ENCODE results near the gene CEP85. TPM values are rescaled to one million over a fixed set of nuclear protein-coding genes. Genes with fewer than 3 reads are reported as not detected.
A peak's percentile ranks its signal among the peaks of the same experiment; 100 is the strongest.
"Not testable (repeated sequence)": the region's sequence is repeated elsewhere in the genome, so short reads cannot be mapped to it uniquely, and the experiment has no call there.

CEP85 gene
- total RNA-seq, 2 donors from 2014 or later = 17.7 to 38.6 TPM

DNA sequence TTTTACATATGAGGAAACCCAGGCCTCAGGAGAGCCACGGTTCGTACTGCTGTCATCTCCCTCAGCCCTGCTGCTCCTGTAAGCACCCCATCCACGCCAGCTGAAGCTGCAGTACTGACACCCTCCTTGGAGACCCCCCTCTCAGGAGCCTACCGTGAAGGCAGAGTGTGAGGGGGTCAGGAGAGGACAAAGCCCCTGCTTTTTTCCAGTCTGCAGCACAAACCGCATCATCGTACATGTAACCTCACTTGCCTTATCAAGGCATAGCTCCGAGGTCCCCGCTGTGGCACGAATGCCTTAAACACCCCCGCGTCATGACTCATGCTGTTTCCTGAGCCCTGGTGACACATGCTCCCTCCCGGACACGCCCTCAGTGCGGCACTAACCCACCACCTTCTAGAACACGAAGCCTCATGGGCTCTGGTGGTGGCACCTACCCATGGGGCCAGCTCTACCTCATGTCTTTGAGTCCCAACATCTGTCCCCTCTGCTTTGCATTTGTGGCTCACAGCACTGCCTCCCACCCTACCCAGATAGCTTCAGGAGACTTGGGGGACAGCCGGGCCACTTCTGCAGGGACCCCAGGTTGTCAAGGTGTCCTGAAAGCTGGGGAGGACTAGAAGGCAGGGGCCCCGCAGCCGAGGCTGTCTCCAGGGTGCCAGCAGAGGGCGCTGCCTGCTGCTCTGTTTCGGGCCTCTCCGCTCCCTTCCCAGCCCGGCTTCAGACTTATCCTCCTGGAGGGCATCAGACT lies 50.8 kb downstream of the CEP85 start:
- intact Hi-C loops (cut with DNase I) = loop anchor here in 1 of 2 donors (2.0 kb wide), 1 partner anchor 36 kb away; no protein-coding TSS in a partner anchor
- peak; percentile 36 to 39 for ATAC-seq
- DNase-seq = peak; percentile 91

DNA sequence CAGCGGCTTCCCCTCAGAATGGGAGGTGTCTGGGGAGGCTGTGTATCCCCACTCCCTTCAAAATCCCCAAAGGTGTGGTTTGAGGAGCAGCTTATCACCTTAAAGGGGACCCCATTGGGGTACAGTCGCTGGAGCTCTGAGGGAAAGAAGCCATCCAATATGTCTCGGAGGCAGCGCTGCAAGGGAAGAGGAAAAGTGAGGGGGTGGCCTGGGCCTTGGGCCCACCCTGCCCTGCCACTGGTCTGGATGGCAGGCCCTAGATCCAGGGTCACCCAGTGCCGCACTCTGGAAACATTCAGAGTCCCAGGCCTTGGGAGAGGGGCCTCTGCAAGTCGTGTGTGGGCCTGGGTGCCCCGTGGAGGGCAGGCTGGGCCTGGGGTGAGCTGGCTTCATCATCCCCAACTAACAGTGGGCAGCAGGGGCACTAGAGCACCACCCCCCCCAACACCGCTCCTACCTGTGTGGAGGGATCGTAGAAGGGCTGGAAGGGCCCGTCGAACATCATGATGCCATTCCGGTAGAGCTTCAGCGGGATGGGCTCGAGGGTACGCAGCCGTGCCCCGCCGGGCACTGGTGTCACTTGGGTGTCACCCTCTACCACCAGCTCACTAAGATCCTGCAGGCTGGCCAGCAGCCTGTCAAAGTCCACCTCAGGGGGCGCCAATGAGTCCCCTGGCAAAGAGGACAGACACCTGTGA lies 51.5 kb downstream of the CEP85 start:
- intact Hi-C loops (cut with DNase I) = loop anchor here in 1 of 2 donors (2.0 kb wide), 1 partner anchor 35 kb away; no protein-coding TSS in a partner anchor
- DNase-seq = no peak
- no peak for ATAC-seq

DNA sequence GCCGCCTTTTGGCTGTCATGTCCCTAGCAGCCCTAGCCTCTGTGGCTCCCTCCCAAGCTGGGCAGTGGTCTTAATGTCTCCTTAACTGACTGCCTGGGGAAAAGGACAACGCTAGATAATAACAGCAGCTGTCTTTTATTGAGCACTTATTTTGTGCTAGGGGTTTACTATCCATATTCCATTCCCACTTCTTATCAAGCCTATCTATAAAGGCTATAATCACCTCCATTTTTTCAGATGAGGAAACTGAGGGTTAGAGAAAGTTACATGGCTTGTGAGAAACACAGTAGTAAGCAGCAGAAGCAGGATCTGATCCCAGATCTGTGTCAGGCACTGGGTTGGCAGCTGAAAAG lies 52.0 kb downstream of the CEP85 start:
- intact Hi-C loops (cut with DNase I) = no loop called here
- DNase-seq = no peak
- no peak for ATAC-seq

DNA sequence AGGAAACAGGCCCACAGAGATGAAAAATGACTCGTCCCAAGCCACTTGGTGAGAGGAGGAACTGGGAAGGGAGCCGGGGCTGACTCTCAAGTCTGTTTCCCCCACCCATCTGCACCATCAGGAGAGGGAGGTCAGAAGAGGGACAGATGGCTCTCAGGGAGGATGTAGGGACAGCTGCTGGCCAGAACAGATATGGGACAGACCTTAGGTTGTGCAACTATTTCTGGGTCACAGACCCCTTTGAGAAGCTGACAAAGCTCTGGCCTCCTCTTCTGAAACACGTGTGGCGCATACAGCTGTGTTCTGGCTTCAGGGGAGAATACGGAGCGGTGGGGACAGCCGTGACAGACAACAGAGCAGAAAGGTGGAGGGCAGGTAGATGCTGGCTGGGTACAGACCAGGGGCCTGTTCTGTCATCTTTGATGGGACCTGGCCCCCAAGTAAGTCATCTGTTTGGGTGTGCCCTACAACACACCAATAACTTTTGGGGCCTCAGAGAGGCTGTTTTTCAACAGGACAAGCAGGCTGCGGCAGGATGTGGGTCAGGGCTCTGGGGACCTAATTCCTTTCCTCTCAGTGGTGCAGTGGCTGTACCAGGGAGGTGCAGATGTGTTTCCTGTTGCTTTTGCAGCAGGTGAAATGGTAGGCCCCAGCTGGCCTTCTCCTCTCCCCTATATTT lies 53.2 kb downstream of the CEP85 start:
- DNase-seq = peak; percentile 61
- ATAC-seq = peak; percentile 18 to 25
- intact Hi-C loops (cut with DNase I) = no loop called here

DNA sequence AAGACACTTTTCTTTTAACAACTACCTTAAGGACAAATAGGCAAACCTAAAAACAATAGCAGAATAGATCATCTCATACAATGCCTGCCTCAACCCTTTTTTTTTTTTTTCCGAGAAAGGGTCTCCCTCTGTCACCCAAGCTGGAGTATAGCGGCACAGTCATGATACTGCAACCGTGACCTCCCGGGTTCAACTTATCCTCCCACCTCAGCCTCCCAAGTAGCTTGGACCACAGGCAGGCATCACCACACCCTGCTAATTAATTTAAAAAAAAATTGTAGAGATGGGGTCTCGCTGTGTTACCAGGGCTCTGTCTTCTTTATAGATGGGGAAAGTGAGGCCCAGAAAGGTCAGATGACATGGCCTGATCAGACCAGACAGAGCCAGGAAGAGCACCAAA lies 53.8 kb downstream of the CEP85 start:
- no peak for DNase-seq
- intact Hi-C loops (cut with DNase I) = no loop called here

DNA sequence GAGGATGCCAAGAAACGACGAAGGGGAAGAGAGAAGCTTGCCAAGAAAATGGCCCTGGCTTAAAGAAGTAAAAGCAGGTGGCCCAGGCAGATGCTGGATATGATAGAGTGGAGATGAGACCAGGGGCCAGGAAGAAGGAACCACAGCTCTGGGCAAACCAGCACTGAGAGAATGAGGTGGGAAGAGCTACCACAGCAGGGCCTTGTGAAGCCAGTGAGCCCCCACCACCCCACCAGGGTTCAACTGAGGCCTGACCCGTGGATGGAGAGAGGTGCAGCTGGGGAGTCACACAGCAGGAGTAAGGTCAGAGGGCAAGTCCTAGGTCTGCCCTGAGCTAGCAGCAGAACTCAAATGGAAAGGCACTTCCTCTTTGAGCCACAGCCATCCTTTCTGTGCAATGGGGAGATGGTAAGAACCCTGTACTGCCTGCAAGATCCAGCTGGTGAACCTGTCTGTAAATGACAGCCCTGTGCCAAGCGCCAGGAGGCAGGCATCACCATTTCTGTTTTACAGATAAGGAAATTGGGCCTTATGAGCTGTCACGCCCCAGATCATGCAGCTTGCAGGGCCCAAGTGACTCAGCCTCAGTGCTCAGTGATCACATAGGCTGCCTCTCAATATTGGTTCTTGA lies 54.4 kb downstream of the CEP85 start:
- ATAC-seq = no peak
- DNase-seq = no peak
- intact Hi-C loops (cut with DNase I) = no loop called here

More for the DNA sequence above, 53.8 kb downstream of the CEP85 start:
- ATAC-seq = no peak

DNA sequence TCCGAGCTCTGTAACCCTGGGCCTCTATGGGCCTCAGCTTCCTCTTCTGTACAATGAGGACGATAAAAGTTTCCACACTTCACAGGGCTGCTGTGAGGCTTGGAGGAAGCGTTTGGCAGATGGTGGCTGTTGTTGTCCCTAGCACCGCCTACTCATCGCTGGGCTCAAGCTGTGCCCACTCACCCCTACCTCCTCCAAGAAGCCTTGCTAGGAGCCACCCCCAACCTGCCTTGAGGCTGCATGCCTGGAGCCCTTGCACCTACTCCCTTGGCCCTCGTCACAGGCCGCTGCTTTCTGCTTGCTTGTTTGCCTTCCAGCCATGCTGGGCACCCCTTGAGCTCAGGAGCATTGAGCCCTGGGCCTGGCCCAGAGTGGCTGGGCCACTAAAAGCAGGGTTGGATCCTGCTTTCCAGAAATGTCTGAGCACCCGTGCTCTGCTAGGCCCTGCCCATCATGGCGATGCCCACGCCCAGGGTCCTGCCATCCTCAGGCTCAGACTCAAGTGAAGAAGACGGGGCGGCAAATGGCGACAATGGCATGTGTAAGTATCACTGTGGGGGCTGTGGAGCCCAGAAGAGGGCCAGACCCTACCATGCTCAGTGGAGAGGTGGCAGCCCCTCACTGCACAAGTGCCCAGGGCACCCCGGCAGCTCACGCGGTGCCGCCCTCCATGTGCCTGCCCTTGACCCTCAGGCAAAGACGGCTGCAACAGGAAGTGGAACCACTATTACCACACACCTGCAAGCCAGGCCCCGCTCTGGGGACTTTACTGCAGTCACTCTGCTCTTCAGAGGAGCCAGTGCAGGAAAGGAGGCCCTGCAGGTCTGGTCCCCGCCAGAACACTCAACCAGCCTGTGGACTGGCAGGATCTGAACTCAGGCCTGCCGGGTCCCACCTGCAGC lies 55.4 kb downstream of the CEP85 start:
- DNase-seq (no peak), ATAC-seq (peak in 1 of 2 donors; percentile 9)
- intact Hi-C loops (cut with DNase I) = no loop called here

DNA sequence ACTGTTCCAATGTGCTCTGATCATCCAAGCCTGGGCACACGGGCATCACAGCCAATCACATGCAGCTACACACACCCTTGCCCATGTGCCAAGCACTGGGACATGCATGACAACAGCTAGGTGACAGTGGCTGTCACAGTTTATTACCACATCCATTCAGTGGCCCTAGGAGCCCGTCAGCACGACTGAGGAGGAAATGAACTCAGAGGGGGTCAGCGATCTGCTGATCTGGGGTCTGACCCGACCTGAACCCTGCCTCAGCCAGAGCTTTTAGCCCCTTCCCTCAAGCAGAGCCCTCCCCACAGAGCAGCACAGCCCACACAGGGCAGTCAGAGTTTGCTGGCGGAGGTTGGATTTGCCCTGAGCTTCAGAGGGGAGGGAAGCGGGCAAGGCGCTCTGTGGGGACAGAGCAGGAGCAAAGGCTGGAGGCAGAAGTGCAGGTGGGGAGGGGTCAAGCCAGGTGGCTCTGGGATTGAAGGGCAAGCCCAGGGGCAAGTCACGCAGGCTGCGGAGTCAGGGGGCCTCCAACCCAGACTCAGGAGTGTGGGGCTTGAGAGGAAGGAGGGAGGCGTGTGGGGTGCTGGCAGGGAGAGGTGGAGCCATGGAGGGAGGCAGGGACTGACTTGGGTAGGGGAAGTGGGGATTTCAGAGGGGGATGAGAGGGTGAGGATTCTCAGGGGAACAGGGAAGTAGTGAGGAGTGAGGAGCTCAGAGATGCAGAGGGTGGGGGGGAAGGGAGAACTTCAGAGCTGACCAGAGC lies 56.3 kb downstream of the CEP85 start:
- intact Hi-C loops (cut with DNase I) = no loop called here
- no peak for DNase-seq
- peak in 1 of 2 donors; percentile 14 for ATAC-seq

DNA sequence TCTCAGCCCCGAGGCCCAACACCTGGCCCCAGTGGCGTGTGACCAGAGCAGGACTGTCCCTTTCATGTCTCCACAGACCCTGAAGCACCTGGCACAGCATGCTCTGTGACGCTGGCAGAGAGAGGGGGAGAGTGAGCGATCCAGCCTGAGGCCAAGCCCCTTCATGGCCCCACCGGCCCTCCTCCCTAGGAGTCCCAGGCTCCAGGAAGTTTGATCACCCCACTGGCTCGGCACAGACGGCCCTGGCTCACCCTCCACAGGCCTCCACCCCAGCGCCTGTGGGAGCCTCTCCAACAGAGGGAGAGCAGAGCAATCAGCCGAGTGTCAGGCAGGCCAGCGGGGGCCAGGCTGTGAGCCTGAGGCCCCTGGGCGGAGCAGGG lies 56.9 kb downstream of the CEP85 start:
- no peak for ATAC-seq
- intact Hi-C loops (cut with DNase I) = no loop called here
- no peak for DNase-seq

DNA sequence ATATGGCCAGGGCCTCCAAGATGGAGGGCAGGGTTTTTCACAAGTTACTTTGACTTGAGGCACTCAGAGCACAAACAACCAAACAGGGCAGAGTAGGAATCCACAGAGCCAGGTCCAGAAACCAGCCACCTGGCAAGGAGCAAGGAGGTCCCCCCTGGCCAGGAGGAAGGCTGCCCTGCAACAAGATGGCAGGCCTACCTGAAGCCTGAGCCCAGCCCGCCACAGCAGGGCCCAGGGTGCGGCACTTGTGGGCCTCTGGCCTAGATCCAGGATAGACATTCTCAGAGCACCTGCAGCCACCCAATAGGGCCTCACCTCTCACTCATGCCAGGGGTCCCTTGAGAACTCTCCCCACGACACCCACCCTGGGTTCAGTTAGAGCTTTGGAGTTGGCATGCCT lies 57.4 kb downstream of the CEP85 start:
- no peak for ATAC-seq
- DNase-seq = no peak
- intact Hi-C loops (cut with DNase I) = no loop called here

DNA sequence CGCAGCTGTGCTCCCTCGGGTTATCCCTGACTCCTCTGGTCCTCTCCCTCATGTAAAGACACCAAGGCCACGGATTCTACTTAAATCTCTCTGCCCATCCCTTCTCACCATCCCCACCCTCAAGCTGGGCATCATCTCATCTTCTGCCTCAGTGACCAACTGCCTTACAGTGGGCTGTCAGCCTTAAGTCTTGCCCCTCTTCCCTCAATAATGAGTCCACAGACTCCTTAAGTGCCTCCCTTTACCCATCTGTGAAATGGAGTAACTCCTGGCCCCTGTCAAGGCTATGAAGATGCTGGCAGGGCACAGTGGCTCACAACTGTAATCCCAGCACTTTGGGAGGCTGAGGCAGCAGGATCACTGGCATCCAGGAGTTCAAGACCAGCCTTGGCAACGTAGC lies 57.9 kb downstream of the CEP85 start:
- DNase-seq (no peak), ATAC-seq (no peak)
- intact Hi-C loops (cut with DNase I) = no loop called here

DNA sequence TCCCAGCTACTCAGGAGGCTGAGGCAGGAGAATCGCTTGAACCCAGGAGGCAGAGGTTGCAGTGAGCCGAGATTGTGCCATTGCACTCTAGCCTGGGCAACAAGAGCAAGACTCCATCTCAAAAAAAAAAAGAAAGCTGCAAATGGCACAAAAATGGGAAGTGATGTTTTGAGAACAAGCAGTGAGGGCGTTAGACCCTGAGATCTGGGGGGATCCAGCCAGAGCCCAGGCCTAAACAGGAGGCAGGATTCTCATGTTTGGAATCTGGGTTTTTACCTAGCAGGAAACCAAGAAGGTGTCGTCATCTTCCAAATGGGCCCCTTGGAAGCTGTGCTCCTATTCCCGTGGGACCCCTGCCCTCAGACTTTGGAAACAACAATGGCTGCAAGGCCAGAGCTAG lies 58.7 kb downstream of the CEP85 start:
- intact Hi-C loops (cut with DNase I); ATAC-seq: not testable (repeated sequence)

DNA sequence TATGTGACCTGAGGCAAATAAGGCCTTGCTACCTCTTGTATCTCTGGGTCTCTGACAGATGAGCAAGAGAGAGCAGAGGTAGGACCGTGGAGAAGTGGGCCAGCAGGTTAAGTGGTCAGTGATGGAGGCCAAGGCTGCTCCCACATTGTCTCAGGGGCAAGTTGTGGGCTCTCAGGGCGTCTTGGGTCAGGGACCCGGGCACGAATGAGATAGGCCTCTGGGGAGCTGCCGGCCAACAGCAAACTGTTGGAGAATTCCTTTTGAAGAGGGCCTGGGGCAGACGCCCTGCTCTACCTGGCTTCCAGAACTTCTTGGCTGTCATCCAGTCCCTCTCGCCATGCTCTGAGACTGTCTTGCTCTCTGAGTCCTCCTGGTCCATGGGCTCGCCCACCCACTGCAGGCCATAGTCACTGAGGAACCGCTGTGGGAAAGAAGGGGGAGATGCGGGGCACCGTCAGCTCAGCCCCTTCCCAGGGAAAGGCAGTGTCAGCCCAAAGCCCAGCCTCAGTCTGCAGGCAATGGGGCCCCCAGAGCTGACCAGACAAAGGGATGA lies 60.0 kb downstream of the CEP85 start:
- no peak for ATAC-seq
- no peak for DNase-seq
- intact Hi-C loops (cut with DNase I) = no loop called here

More for the DNA sequence above, 58.7 kb downstream of the CEP85 start:
- not testable (repeated sequence) for DNase-seq

DNA sequence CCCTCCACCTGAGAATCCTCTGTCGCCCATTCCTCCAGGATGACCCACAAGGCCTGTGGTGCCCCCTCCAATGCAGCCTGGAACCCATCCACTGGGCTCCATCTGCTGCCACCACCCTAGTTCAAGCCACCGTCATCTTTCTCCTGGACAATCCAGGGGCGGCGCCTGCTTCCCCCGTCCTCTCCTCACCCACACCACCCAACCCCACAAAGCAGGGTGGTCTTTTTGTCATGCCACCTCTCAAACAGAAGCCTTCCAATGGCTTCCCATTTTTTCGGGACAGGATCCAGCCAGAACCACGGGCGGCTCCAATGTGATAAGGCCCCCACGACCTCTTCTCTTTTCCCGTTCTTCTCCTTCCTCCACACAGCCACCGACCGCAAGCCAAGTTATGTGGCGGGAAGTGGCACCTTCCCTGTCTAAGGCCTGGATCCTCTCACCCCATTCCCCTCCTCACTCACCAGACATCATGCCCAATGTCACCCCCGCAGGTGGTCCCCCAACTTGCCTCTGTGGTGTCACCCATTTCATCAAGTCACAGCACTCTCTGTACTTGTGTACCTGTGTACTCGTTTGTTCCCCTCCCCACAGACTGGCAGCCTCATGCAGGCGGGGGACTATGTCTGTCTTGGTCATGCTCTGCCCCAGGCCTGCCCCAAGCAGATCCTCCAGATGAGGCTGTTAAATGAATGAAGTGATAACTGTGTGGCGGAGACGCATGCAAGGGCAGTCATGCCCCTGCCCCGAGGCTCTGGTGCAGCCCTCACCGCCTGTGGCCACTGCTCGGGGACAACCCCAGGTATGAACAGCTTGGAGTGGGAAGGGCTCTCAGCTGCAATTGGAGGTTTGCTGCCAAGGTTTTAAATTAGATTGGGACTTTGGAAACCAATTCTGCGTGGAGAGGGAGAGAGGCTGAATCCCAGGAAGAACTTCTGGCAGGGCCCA lies 61.5 kb downstream of the CEP85 start:
- no peak for ATAC-seq
- intact Hi-C loops (cut with DNase I) = no loop called here
- DNase-seq = no peak

DNA sequence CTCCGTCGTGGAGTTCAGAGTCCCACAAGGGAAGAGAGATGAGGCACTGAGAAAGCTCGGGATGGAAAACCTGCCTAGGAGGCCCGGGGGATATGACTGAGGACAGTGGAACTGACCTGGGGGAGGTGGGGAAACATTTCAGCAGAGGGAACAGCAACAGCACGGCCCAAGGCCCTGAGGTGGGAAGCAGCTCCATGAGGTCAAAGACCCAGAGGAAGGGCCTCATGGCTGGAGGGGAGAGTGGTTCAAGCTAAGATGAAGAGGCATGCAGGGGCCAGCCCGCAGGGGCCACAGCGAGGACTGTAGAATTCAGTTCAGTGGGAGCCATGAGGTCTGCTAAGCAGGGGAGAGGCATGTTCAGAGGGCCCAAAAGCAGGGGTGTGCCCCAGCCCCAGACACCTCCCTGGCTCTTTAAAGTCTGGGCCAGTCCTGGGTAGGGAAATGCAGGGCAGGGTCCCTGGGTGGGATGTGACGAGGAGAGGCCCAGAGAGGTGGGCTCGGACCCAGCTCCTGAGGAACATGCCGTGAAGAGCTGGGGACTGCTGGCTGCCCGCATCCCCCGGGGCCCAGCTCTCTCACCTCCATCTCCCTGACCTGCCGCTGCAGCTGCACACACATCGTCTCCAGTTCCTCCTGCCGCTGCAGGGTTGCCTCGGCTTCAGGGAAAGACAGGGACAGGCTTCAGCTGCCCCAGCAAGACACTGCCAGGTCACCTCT lies 62.5 kb downstream of the CEP85 start:
- no peak for DNase-seq
- intact Hi-C loops (cut with DNase I) = no loop called here
- no peak for ATAC-seq

Data from left cardiac atrium (tissue), 4 donors.